ENCODE results near the gene HKDC1. TPM values are rescaled to one million over a fixed set of nuclear protein-coding genes. Genes with fewer than 3 reads are reported as not detected.
"Not testable (repeated sequence)": the region's sequence is repeated elsewhere in the genome, so short reads cannot be mapped to it uniquely, and the experiment has no call there.

Gene HKDC1
- total RNA-seq, 4 donors from 2014 or later, result 0.13 to 0.15 TPM; not detected in 2

GRCh38 chr10:69307434-69307833 lies 87.3 kb downstream of the HKDC1 start:
- no peak overlapping the region for H3K27ac ChIP-seq

GRCh38 chr10:69308304-69308703 lies 88.2 kb downstream of the HKDC1 start:
- H3K27ac ChIP-seq; H3K36me3 ChIP-seq; H3K9me3 ChIP-seq; H3K4me1 ChIP-seq; H3K4me3 ChIP-seq; DNase-seq (ENCODE audit: low spot score in 2 of 2); H3K27me3 ChIP-seq: not testable (repeated sequence)
- WGBS, result 92% methylated on average over 9 of the region's 10 CpGs

More at GRCh38 chr10:69307434-69307833, 87.3 kb downstream of the HKDC1 start:
- H3K4me1 ChIP-seq, result no peaks in the 10 kb centered on the region
- no peaks in the 10 kb centered on the region for H3K27me3 ChIP-seq
- H3K36me3 ChIP-seq, result no peaks in the 10 kb centered on the region
- no peak overlapping the region for H3K4me3 ChIP-seq
- no peak for TF ChIP-seq POLR2A (IDR thresholded peaks at IDR 0.05)
- no peak for TF ChIP-seq EP300 (IDR thresholded peaks at IDR 0.05)
- no peak for TF ChIP-seq CTCF (IDR thresholded peaks at IDR 0.05)
- no peak for TF ChIP-seq POLR2AphosphoS5 (IDR thresholded peaks at IDR 0.05)
- WGBS, result 93% methylated on average over 4 of the region's 4 CpGs
- DNase-seq (ENCODE audit: low spot score in 2 of 2), result no peak
- H3K9me3 ChIP-seq, result no peaks in the 10 kb centered on the region

DNA sequence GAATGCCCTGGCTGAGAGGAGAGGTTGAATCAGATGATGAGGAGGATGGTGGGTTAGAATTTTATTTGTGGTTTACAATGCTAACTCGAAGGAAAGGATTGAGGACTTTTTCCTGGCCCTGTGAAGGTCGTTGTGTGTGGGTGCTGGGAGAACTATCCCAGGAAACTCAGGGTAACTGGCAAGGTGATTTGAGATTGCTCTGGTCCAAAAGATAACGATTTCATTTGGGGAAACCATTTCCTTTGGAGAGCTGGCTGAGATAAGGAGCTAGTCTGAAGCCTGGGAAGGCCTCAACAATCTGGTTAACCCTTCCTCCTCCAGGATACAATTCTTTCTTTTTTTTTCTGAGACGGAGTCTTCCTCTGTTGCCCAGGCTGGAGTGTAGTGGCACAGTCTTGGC lies 91.2 kb downstream of the HKDC1 start:
- DNase-seq (ENCODE audit: low spot score in 2 of 2), result no peak
- Histone ChIP-seq H3K4me1 (peaks cover 3% of the 10 kb centered on the region), H3K27ac (no peak overlapping the region), H3K27me3 (no peaks in the 10 kb centered on the region), H3K36me3 (no peaks in the 10 kb centered on the region), H3K4me3 (no peak overlapping the region), H3K9me3 (no peaks in the 10 kb centered on the region)
- no peak for TF ChIP-seq POLR2A (IDR thresholded peaks at IDR 0.05)
- WGBS, result 54% methylated on average over 4 of the region's 4 CpGs

DNA sequence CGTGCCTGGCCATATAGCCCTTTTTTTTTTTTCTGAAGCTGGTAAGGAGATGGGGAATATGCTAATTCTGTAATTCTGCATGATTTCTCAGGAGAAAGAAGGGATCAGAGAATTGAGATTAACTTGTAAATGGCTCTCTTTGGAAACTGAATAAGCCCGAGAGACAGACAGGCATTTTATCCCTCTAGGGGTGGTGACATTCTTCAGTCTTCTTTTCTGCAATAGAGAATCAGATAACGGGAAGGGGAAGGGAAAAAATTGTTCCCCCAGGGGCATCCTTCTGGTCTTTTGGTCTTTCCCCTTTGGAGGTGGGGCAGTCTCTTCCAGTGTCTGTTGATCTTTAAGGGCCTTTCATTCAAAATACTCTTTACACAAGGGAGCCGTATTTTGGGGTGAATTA lies 92.4 kb downstream of the HKDC1 start:
- no peak overlapping the region for H3K27ac ChIP-seq
- TF ChIP-seq EP300 (IDR thresholded peaks at IDR 0.05) (no peak), POLR2AphosphoS5 (IDR thresholded peaks at IDR 0.05) (no peak)
- H3K9me3 ChIP-seq, result no peaks in the 10 kb centered on the region
- no peaks in the 10 kb centered on the region for H3K27me3 ChIP-seq
- DNase-seq (ENCODE audit: low spot score in 2 of 2), result no peak
- H3K4me1 ChIP-seq, result peaks cover 15% of the 10 kb centered on the region
- WGBS, result 67% methylated on average over 4 of the region's 4 CpGs
- H3K36me3 ChIP-seq, result no peaks in the 10 kb centered on the region
- no peak overlapping the region for H3K4me3 ChIP-seq

DNA sequence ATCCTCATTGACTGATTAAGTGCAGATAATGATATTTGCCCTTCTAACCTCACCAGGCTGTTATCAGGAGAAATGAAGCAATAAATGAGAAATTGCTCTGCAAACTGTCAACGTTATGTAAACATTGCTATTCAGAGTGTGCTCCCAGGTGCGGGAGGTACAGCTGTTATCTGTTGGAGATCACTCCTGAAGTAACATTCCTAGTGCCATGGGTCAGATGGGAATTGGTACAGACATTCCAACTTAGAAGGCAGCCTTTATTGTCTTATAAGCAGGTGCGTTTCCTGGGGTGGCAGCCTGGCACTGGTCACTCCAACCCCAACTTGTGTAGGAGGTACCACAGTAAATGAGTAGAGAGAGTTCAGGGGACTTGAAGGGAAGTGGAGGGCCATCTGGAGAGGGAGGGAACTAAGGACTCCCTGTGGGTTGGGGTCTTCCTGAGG lies 95.0 kb downstream of the HKDC1 start:
- no peak for DNase-seq (ENCODE audit: low spot score in 2 of 2)
- no peak for TF ChIP-seq POLR2AphosphoS5 (IDR thresholded peaks at IDR 0.05)
- no peak for TF ChIP-seq EP300 (IDR thresholded peaks at IDR 0.05)
- no peak for TF ChIP-seq CTCF (IDR thresholded peaks at IDR 0.05)
- TF ChIP-seq POLR2A (IDR thresholded peaks at IDR 0.05), result no peak
- no peak overlapping the region for H3K27ac ChIP-seq
- H3K36me3 ChIP-seq, result no peaks in the 10 kb centered on the region
- H3K4me3 ChIP-seq, result no peak overlapping the region
- H3K27me3 ChIP-seq, result no peaks in the 10 kb centered on the region
- 87% methylated on average over 3 of the region's 3 CpGs for WGBS
- H3K9me3 ChIP-seq, result no peaks in the 10 kb centered on the region
- peaks cover 26% of the 10 kb centered on the region for H3K4me1 ChIP-seq

DNA sequence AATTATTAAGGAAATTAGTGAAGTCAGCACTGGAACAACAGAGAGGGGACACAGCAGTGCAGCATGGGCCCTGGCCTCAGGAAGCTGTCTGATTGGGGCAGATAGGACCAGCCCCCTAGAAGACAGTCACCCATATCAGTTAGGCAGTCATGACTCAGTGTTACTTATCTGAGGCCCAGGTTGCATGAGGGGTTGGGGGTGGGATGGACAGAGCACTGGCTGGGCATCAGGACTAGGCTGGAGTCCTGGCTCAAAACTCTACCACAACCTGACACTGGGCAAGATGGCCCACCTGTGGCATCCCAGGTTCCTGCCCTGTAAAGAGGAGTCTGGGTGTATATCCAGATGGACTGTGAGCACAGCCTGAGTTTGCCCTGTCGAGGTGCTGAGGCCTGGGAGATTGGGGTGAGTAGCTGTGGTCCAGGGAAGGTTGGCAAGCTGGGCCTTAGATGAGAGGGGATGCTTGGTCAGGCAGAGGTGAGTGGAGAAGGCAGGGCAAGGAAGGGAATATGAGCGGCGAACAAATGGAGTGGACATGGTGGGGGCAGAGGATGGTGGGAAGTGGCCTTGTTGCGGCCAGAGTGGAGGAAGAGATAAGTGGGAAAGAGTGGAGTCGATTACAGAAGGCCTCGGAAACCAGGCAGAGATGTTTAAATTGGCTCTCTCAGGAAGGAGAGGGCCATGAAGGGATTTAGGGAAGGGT lies 95.6 kb downstream of the HKDC1 start:
- Histone ChIP-seq H3K9me3 (no peaks in the 10 kb centered on the region), H3K4me1 (peaks cover 33% of the 10 kb centered on the region), H3K27ac (no peak overlapping the region), H3K27me3 (no peaks in the 10 kb centered on the region), H3K36me3 (no peaks in the 10 kb centered on the region), H3K4me3 (no peak overlapping the region)
- no peak for DNase-seq (ENCODE audit: low spot score in 2 of 2)
- 89% methylated on average over 6 of the region's 6 CpGs for WGBS
- TF ChIP-seq POLR2A (IDR thresholded peaks at IDR 0.05), result no peak
- TF ChIP-seq CTCF (IDR thresholded peaks at IDR 0.05), result no peak
- TF ChIP-seq EP300 (IDR thresholded peaks at IDR 0.05), result no peak
- TF ChIP-seq POLR2AphosphoS5 (IDR thresholded peaks at IDR 0.05), result no peak

All from suprapubic skin (tissue), 4 donors.